WTC11 (cell line): ENCODE measurements around the gene RBM45. TPM values are rescaled to one million over a fixed set of nuclear protein-coding genes. Genes with fewer than 3 reads are reported as not detected.

ENCODE experiments used
- ATAC-seq: fragments of 200-7000 bp; cut with Tn5 transposase; 2 replicates; pipeline ENCODE4 v1.10.0; 2021; ENCODE audit warnings: mild to moderate bottlenecking, moderate library complexity
- CTCF ChIA-PET: fragments of 300-600 bp; sonication (Branson Sonifier 250); formaldehyde crosslinking; loops from one replicate; lab custom pipeline; 2021; ENCODE audit warnings: antibody characterized with exemption; lab: Charles Lee
- POLR2A ChIA-PET: fragments of 350-600 bp; sonication (Branson Sonifier 250); formaldehyde crosslinking; loops from one replicate; lab custom pipeline; 2021; ENCODE audit warnings: antibody characterized with exemption; lab: Charles Lee
- DNase-seq: peaks from one replicate; pipeline ENCODE4 v3.0.0; 2021; ENCODE audit warnings: low spot score
- H3K27ac Mint-ChIP-seq: 2 replicates; pipeline ENCODE4 v1.8.0; 2021; ENCODE audit warnings: mixed read lengths
- H3K27me3 Mint-ChIP-seq: 2 replicates; pipeline ENCODE4 v1.8.0; 2021; ENCODE audit warnings: low read depth, mild to moderate bottlenecking, moderate library complexity, mixed read lengths
- H3K36me3 Mint-ChIP-seq: 2 replicates; pipeline ENCODE4 v1.8.0; 2021; ENCODE audit warnings: mixed read lengths
- H3K4me1 Mint-ChIP-seq: 2 replicates; pipeline ENCODE4 v1.8.0; 2022; ENCODE audit warnings: mixed read lengths
- H3K4me3 Mint-ChIP-seq: 2 replicates; pipeline ENCODE4 v1.8.0; 2021; ENCODE audit warnings: mild to moderate bottlenecking, moderate library complexity, mixed read lengths
- H3K9me3 Mint-ChIP-seq: 2 replicates; pipeline ENCODE4 v1.8.0; 2021; ENCODE audit warnings: mixed read lengths
- ATF2 ChIP-seq: sonication (generic); formaldehyde crosslinking; IDR thresholded peaks from 2 replicates; pipeline ENCODE4 v1.8.1; 2022; ENCODE audit warnings: low read depth, missing genetic modification reagents, borderline replicate concordance
- ATF6 ChIP-seq: sonication (generic); formaldehyde crosslinking; IDR thresholded peaks from 2 replicates; pipeline ENCODE4 v1.8.1; 2023; ENCODE audit warnings: mild to moderate bottlenecking, missing genetic modification reagents
- CTCF ChIP-seq: fragments of 200-600 bp; IDR thresholded peaks from 2 replicates; pipeline ENCODE4 v1.8.0; 2022; ENCODE audit warnings: antibody characterized with exemption
- E2F1 ChIP-seq: sonication (generic); formaldehyde crosslinking; IDR thresholded peaks from 2 replicates; pipeline ENCODE4 v1.8.0; 2022; ENCODE audit warnings: mild to moderate bottlenecking, missing genetic modification reagents
- E2F4 ChIP-seq: sonication (generic); formaldehyde crosslinking; IDR thresholded peaks from 2 replicates; pipeline ENCODE4 v1.8.1; 2022; ENCODE audit warnings: low read depth, mild to moderate bottlenecking, moderate library complexity, missing genetic modification reagents, borderline replicate concordance
- MLX ChIP-seq: sonication (generic); formaldehyde crosslinking; IDR thresholded peaks from 2 replicates; pipeline ENCODE4 v1.8.1; 2023; ENCODE audit warnings: mild to moderate bottlenecking, missing genetic modification reagents, moderate library complexity
- MYBL2 ChIP-seq: sonication (generic); formaldehyde crosslinking; IDR thresholded peaks from 2 replicates; pipeline ENCODE4 v1.8.1; 2023; ENCODE audit warnings: mild to moderate bottlenecking, moderate library complexity, missing genetic modification reagents
- NFYB ChIP-seq: sonication (generic); formaldehyde crosslinking; conservative IDR thresholded peaks from 2 replicates; pipeline ENCODE4 v1.8.0; 2022; ENCODE audit warnings: low read depth, missing genetic modification reagents
- NR1H2 ChIP-seq: sonication (generic); formaldehyde crosslinking; IDR thresholded peaks from 2 replicates; pipeline ENCODE4 v1.9.0; 2021; ENCODE audit warnings: mild to moderate bottlenecking, moderate library complexity, missing genetic modification reagents
- RORB ChIP-seq: fragments of 250-450 bp; sonication (Bioruptor Pico); IDR thresholded peaks from 2 replicates; pipeline ENCODE4 v1.9.0; 2021; ENCODE audit warnings: mild to moderate bottlenecking
- TP53 ChIP-seq: sonication (generic); formaldehyde crosslinking; IDR thresholded peaks from 2 replicates; pipeline ENCODE4 v1.8.1; 2023; ENCODE audit warnings: mild to moderate bottlenecking, missing genetic modification reagents
- ZMAT4 ChIP-seq: fragments of 250-450 bp; sonication (Bioruptor Pico); IDR thresholded peaks from 2 replicates; pipeline ENCODE4 v1.9.0; 2021; ENCODE audit warnings: mild to moderate bottlenecking
- ZNF416 ChIP-seq: fragments of 250-450 bp; sonication (Bioruptor Pico); IDR thresholded peaks from 2 replicates; pipeline ENCODE4 v1.9.0; 2021; ENCODE audit warnings: mild to moderate bottlenecking, inconsistent platforms
- ZNF512 ChIP-seq: sonication (generic); formaldehyde crosslinking; IDR thresholded peaks from 2 replicates; pipeline ENCODE4 v1.8.1; 2022; ENCODE audit warnings: missing genetic modification reagents, borderline replicate concordance
- total RNA-seq: library from RNA; stranded (reverse); gene quantifications from 3 replicates; pipeline ENCODE4 v1.2.3, GENCODE V29; 2021

RBM45 gene
- total RNA-seq, 1 experiment from 2014 or later, result 9.2 TPM

GRCh38 chr2:178117725-178118124 lies 5.5 kb downstream of the RBM45 start:
- no peak for TF ChIP-seq ZNF416
- TF ChIP-seq E2F1 (CRISPR knock-in tag), result no peak
- TF ChIP-seq RORB (CRISPR knock-in tag), result no peak
- no peak for TF ChIP-seq ZNF512 (CRISPR knock-in tag)
- TF ChIP-seq ATF6 (CRISPR knock-in tag), result no peak
- TF ChIP-seq CTCF, result no peak
- no peak for TF ChIP-seq MYBL2 (CRISPR knock-in tag)
- TF ChIP-seq MLX (CRISPR knock-in tag), result no peak
- no peak for TF ChIP-seq ZMAT4 (CRISPR knock-in tag)
- no peak for TF ChIP-seq E2F4 (CRISPR knock-in tag)
- no peak for TF ChIP-seq TP53
- TF ChIP-seq NFYB (CRISPR knock-in tag), result no peak
- TF ChIP-seq NR1H2 (CRISPR knock-in tag), result no peak
- no peak for TF ChIP-seq ATF2 (CRISPR knock-in tag)
- POLR2A ChIA-PET, result interaction anchor here (0.7 kb wide), 1 partner anchor 333 kb away, joined by 4 read pairs; the partner anchor contains the start of genes PJVK and PRKRA
- CTCF ChIA-PET, result interaction anchor here (0.8 kb wide), 1 partner anchor 14 kb away, joined by 3 read pairs; no protein-coding TSS in a partner anchor
- Mint-ChIP-seq H3K27ac (no peak overlapping the region), H3K27me3 (no peaks in the 10 kb centered on the region), H3K9me3 (no peaks in the 10 kb centered on the region), H3K4me3 (no peak overlapping the region), H3K4me1 (peaks cover 8% of the 10 kb centered on the region; the same call in 1 of the 2 replicates), H3K36me3 (peaks cover 4% of the 10 kb centered on the region; the same call in 1 of the 2 replicates)
- DNase-seq, result no peak
- ATAC-seq, result no peak
